K562 (cell line): ENCODE measurements around the gene HAX1. TPM values are rescaled to one million over a fixed set of nuclear protein-coding genes. Genes with fewer than 3 reads are reported as not detected.

Experiments
- ARHGAP35 ChIP-seq: fragments of 450-650 bp; IDR thresholded peaks from 2 replicates; pipeline ENCODE4 v1.6.1; 2018; ENCODE audit not compliant: partially characterized antibody
- ETV6 ChIP-seq, 3 experiments: fragments of 150-350 bp in 1 of 3; sonication (generic) in 1 of 3; formaldehyde crosslinking in 1 of 3; IDR thresholded peaks; 2 replicates each; pipeline versions ENCODE4 v1.6.1 to v1.8.0; 2014 to 2022; ENCODE audit warnings: borderline replicate concordance in 2 of 3, low read depth in 2 of 3, antibody characterized with exemption in 1 of 3, low read length in 1 of 3, mild to moderate bottlenecking in 1 of 3, missing genetic modification reagents in 1 of 3
- HCFC1 ChIP-seq: IDR thresholded peaks from 2 replicates; pipeline ENCODE4 v1.6.1; 2012; ENCODE audit warnings: low read depth, low read length, improper control_type of control experiment
- MBD2 ChIP-seq: sonication (generic); IDR thresholded peaks from 2 replicates; pipeline ENCODE4 v1.6.1; 2016; ENCODE audit warnings: low read depth, borderline replicate concordance
- RB1 ChIP-seq: fragments of 450-650 bp; IDR thresholded peaks from 2 replicates; pipeline ENCODE4 v1.6.1; 2017; ENCODE audit warnings: low read depth, mild to moderate bottlenecking
- TCFL5 ChIP-seq: fragments of 250-450 bp; sonication (Bioruptor Pico); conservative IDR thresholded peaks from 2 replicates; pipeline ENCODE4 v1.6.1; 2021; ENCODE audit warnings: mild to moderate bottlenecking, moderate library complexity, matching md5 sums
- ZNF347 ChIP-seq: fragments of 450-650 bp; formaldehyde crosslinking; IDR thresholded peaks from 2 replicates; pipeline ENCODE4 v1.4.0; 2020; ENCODE audit warnings: low read depth, mild to moderate bottlenecking, moderate library complexity
- polyA plus RNA-seq, 8 experiments: library from polyadenylated mRNA; depleted of rRNA in 4 of 8; stranded (reverse) in 5 of 8; unstranded in 3 of 8; fragments of >200 nt; fragmentation: Nextera tagmentation in 2 of 8; fragmentation: Illumina TruSeq in 1 of 8; extraction: Ambion mirVana in 2 of 8; extraction: Trizol in 1 of 8; gene quantifications; 2 replicates each; pipeline versions ENCODE4 v1.2.1 to v1.2.3, GENCODE V29; 2011 to 2014; ENCODE audit warnings: inconsistent platforms in 1 of 8, missing spikeins in 1 of 8
- total RNA-seq, 7 experiments: library from RNA; depleted of rRNA in 6 of 7; stranded (reverse); fragments of >200 nt in 6 of 7; fragmentation: Illumina TruSeq in 2 of 7; extraction: Trizol in 2 of 7; gene quantifications; 2 replicates each; pipeline versions ENCODE4 v1.2.1 to v1.2.3, GENCODE V29; 2011 to 2021; ENCODE audit warnings: low replicate concordance in 1 of 7
- TF ChIP-seq, protein P1 (sequence below): fragments of 200-400 bp; formaldehyde crosslinking; IDR thresholded peaks from 2 replicates; pipeline ENCODE4 v1.6.1; 2017; ENCODE audit warnings: mild to moderate bottlenecking, low read depth, low read length, moderate library complexity
- TF ChIP-seq, protein P2 (sequence below): fragments of 450-650 bp; formaldehyde crosslinking; conservative IDR thresholded peaks from 2 replicates; pipeline ENCODE4 v1.4.0; 2022; ENCODE audit warnings: mild to moderate bottlenecking, missing genetic modification characterization
- TF ChIP-seq, protein P3 (sequence below): sonication (generic); IDR thresholded peaks from 2 replicates; pipeline ENCODE4 v1.6.1; 2016
- TF ChIP-seq, protein P4 (sequence below): fragments of 200-800 bp; sonication (Bioruptor generic); IDR thresholded peaks from 2 replicates; pipeline ENCODE4 v1.6.1; 2017; ENCODE audit warnings: missing genetic modification characterization, missing compliant biosample characterization
- TF ChIP-seq, protein P5 (sequence below): fragments of 250-450 bp; sonication (Bioruptor Pico); IDR thresholded peaks from 2 replicates; pipeline ENCODE4 v1.8.0; 2022; ENCODE audit warnings: inconsistent platforms
- TF ChIP-seq, protein P6 (sequence below): sonication (generic); formaldehyde crosslinking; IDR thresholded peaks from 2 replicates; pipeline ENCODE4 v1.8.1; 2023; ENCODE audit warnings: mild to moderate bottlenecking, missing genetic modification reagents, moderate library complexity
- TF ChIP-seq, protein P7 (sequence below): fragments of 450-650 bp; IDR thresholded peaks from 2 replicates; pipeline ENCODE4 v1.6.1; 2017; ENCODE audit warnings: antibody characterized with exemption

Gene HAX1
- total and polyA plus RNA-seq, 9 of the 15 experiments (the other 6 are each of a cell fraction or from before 2014, with no cell fraction given) = 143 to 492 (median 234) TPM

DNA sequence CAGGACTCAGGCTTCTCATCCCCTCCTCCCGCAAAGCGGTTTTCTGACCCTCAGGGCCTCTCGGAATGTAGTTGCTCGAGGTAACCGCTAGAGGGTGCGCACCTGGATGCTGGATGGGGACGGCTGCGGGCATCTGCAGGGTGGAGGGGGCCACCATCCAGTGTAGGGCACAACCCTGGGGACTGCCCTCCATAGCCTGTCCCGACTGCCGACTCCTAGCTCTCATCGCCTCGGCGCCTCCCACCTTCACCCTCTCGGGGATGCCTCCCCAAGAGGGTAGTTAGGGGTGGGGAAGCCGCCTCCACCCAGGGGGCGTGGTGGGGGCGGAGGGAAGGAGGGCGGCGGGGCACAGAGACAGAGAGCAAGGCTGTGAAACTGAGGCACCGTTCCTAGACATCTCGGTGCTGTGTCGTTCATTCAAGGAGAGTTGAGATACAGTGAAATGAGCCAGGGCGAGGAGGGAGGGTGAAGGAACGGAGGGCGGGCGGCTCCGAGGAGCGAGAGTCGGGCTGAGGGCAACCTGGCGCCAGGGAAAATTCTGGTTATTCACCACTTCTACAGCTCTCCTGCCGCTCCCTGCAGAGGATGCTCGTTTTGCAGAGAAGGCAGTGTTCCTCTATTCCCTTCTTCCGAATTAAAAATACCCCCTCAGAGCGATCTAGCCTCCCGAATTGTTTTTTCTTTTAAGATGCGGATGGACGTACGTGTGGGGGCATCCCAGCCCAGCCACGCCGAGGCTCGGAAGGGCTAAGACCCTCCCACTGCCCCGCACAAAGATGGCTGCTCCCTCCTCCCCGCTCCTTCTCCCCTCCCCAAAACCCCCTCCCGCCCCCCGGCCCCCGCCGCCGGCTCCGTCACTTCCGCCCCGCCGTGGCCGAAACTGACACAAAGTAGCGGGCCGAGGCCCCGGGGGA is 52.5 kb downstream of the HAX1 start, which contains the start of gene ATP8B2 (continued):
- TF ChIP-seq, protein P1, sequence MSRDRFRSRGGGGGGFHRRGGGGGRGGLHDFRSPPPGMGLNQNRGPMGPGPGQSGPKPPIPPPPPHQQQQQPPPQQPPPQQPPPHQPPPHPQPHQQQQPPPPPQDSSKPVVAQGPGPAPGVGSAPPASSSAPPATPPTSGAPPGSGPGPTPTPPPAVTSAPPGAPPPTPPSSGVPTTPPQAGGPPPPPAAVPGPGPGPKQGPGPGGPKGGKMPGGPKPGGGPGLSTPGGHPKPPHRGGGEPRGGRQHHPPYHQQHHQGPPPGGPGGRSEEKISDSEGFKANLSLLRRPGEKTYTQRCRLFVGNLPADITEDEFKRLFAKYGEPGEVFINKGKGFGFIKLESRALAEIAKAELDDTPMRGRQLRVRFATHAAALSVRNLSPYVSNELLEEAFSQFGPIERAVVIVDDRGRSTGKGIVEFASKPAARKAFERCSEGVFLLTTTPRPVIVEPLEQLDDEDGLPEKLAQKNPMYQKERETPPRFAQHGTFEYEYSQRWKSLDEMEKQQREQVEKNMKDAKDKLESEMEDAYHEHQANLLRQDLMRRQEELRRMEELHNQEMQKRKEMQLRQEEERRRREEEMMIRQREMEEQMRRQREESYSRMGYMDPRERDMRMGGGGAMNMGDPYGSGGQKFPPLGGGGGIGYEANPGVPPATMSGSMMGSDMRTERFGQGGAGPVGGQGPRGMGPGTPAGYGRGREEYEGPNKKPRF = no peak
- TF ChIP-seq, protein P2, sequence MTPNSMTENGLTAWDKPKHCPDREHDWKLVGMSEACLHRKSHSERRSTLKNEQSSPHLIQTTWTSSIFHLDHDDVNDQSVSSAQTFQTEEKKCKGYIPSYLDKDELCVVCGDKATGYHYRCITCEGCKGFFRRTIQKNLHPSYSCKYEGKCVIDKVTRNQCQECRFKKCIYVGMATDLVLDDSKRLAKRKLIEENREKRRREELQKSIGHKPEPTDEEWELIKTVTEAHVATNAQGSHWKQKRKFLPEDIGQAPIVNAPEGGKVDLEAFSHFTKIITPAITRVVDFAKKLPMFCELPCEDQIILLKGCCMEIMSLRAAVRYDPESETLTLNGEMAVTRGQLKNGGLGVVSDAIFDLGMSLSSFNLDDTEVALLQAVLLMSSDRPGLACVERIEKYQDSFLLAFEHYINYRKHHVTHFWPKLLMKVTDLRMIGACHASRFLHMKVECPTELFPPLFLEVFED (CRISPR knock-in tag) = no peak
- TF ChIP-seq TCFL5 (no peak), ARHGAP35 (no peak), RB1 (peak; percentile 65; the same call in 1 of the 2 replicates), MBD2 (peak; percentile 5; the same call in 1 of the 2 replicates), ZNF347 (CRISPR knock-in tag) (no peak), HCFC1 (peak; percentile 56), ETV6 (IDR thresholded peaks at IDR 0.05; ENCODE audit: borderline replicate concordance in 1 of 2, low read depth in 2 of 2, low read length in 1 of 2) (no peak), ETV6 (CRISPR knock-in tag; IDR thresholded peaks at IDR 0.05; ENCODE audit: borderline replicate concordance) (no peak)
- TF ChIP-seq, protein P3, sequence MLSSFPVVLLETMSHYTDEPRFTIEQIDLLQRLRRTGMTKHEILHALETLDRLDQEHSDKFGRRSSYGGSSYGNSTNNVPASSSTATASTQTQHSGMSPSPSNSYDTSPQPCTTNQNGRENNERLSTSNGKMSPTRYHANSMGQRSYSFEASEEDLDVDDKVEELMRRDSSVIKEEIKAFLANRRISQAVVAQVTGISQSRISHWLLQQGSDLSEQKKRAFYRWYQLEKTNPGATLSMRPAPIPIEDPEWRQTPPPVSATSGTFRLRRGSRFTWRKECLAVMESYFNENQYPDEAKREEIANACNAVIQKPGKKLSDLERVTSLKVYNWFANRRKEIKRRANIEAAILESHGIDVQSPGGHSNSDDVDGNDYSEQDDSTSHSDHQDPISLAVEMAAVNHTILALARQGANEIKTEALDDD = no peak
- TF ChIP-seq, protein P4, sequence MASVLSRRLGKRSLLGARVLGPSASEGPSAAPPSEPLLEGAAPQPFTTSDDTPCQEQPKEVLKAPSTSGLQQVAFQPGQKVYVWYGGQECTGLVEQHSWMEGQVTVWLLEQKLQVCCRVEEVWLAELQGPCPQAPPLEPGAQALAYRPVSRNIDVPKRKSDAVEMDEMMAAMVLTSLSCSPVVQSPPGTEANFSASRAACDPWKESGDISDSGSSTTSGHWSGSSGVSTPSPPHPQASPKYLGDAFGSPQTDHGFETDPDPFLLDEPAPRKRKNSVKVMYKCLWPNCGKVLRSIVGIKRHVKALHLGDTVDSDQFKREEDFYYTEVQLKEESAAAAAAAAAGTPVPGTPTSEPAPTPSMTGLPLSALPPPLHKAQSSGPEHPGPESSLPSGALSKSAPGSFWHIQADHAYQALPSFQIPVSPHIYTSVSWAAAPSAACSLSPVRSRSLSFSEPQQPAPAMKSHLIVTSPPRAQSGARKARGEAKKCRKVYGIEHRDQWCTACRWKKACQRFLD (CRISPR knock-in tag) = no peak
- TF ChIP-seq, protein P5, sequence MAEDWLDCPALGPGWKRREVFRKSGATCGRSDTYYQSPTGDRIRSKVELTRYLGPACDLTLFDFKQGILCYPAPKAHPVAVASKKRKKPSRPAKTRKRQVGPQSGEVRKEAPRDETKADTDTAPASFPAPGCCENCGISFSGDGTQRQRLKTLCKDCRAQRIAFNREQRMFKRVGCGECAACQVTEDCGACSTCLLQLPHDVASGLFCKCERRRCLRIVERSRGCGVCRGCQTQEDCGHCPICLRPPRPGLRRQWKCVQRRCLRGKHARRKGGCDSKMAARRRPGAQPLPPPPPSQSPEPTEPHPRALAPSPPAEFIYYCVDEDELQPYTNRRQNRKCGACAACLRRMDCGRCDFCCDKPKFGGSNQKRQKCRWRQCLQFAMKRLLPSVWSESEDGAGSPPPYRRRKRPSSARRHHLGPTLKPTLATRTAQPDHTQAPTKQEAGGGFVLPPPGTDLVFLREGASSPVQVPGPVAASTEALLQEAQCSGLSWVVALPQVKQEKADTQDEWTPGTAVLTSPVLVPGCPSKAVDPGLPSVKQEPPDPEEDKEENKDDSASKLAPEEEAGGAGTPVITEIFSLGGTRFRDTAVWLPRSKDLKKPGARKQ (CRISPR knock-in tag) = no peak
- TF ChIP-seq, protein P6, sequence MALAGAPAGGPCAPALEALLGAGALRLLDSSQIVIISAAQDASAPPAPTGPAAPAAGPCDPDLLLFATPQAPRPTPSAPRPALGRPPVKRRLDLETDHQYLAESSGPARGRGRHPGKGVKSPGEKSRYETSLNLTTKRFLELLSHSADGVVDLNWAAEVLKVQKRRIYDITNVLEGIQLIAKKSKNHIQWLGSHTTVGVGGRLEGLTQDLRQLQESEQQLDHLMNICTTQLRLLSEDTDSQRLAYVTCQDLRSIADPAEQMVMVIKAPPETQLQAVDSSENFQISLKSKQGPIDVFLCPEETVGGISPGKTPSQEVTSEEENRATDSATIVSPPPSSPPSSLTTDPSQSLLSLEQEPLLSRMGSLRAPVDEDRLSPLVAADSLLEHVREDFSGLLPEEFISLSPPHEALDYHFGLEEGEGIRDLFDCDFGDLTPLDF = no peak
- TF ChIP-seq, protein P7, sequence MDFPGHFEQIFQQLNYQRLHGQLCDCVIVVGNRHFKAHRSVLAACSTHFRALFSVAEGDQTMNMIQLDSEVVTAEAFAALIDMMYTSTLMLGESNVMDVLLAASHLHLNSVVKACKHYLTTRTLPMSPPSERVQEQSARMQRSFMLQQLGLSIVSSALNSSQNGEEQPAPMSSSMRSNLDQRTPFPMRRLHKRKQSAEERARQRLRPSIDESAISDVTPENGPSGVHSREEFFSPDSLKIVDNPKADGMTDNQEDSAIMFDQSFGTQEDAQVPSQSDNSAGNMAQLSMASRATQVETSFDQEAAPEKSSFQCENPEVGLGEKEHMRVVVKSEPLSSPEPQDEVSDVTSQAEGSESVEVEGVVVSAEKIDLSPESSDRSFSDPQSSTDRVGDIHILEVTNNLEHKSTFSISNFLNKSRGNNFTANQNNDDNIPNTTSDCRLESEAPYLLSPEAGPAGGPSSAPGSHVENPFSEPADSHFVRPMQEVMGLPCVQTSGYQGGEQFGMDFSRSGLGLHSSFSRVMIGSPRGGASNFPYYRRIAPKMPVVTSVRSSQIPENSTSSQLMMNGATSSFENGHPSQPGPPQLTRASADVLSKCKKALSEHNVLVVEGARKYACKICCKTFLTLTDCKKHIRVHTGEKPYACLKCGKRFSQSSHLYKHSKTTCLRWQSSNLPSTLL = no peak
